GM13976 (cell line): ENCODE data around the gene ERBB4.
A peak's percentile ranks its signal among the peaks of the same experiment; 100 is the strongest.

Source experiments
- DNase-seq: peaks from one replicate; pipeline ENCODE4 v3.0.0; 2012; ENCODE audit warnings: low spot score
- CTCF ChIP-seq: IDR thresholded peaks from 2 replicates; pipeline ENCODE4 v1.5.1; 2012; ENCODE audit warnings: borderline replicate concordance, mild to moderate bottlenecking; ENCODE audit not compliant: insufficient read depth; ENCODE audit errors: extremely low read depth, missing control alignments, control extremely low read depth
- in situ Hi-C: fragments of 300-500 bp; cut with MboI; formaldehyde crosslinking; loops from one replicate; pipeline ENCODE4 v1.12.0; 2022; ENCODE audit warnings: low sequenced_read_pairs, mixed read lengths, inconsistent platforms; ENCODE audit not compliant: unreplicated experiment

Gene ERBB4

GRCh38 chr2:212097001-212097400 is 441.6 kb downstream of the ERBB4 start:
- in situ Hi-C loops: no loop called here
- DNase-seq: no peak
- no peak for TF ChIP-seq CTCF

- no peak for DNase-seq
- no peak for TF ChIP-seq CTCF
- in situ Hi-C loops: no loop called here
Observed at GRCh38 chr2:212089873-212090272, 448.7 kb downstream of the ERBB4 start.

- in situ Hi-C loops: no loop called here
- DNase-seq: no peak
- no peak for TF ChIP-seq CTCF
Observed at GRCh38 chr2:212088353-212088752, 450.2 kb downstream of the ERBB4 start.

- in situ Hi-C loops: no loop called here
- no peak for DNase-seq
- no peak for TF ChIP-seq CTCF
Observed at GRCh38 chr2:212083492-212083891, 455.1 kb downstream of the ERBB4 start.

- in situ Hi-C loops: no loop called here
- no peak for TF ChIP-seq CTCF
- DNase-seq: peak; percentile 5
Observed at GRCh38 chr2:212078103-212078502, 460.5 kb downstream of the ERBB4 start.

GRCh38 chr2:212076456-212076855 is 462.1 kb downstream of the ERBB4 start:
- in situ Hi-C loops: no loop called here
- TF ChIP-seq CTCF: no peak
- DNase-seq: no peak

GRCh38 chr2:212073360-212073759 is 465.2 kb downstream of the ERBB4 start:
- in situ Hi-C loops: no loop called here
- no peak for DNase-seq
- no peak for TF ChIP-seq CTCF
